ENCODE measurements around the gene RHOBTB1. TPM values are rescaled to one million over a fixed set of nuclear protein-coding genes. Genes with fewer than 3 reads are reported as not detected.

Gene RHOBTB1
- total and polyA plus RNA-seq, 3 experiments from 2014 or later = 0.04 to 0.07 TPM; not detected in 1

DNA sequence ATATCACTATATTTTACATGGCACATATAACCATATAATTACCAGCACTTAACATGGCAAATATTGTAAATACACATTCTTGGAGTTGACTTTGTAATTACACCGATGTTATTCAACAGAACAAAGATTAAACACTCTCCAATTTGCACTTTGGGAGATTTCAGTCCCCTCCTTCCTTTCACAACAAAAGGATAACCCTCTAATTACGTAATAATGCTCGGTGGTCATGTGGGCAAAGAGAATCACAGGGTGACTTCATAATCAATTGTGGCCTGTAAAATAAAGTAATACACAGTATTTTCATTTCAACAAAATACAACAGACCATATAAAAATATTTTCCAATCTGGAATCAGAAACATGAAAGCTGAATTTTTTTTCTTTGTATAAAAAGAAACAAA, 73.2 kb downstream of the RHOBTB1 start:
- no peak for DNase-seq
- Histone ChIP-seq H3K9me3 (ENCODE audit: low read length) (no peaks in the 10 kb centered on the region), H3K27ac (ENCODE audit: low read depth, low read length) (no peak overlapping the region), H3K27me3 (ENCODE audit: insufficient read depth, low read length, poor library complexity, severe bottlenecking) (no peaks in the 10 kb centered on the region), H3K36me3 (ENCODE audit: insufficient read depth, low read length) (no peaks in the 10 kb centered on the region), H3K4me3 (ENCODE audit: low read length) (no peak overlapping the region), H3K4me1 (ENCODE audit: insufficient read depth, low read length) (no peaks in the 10 kb centered on the region)
- Mint-ChIP-seq H3K36me3 (no peaks in the 10 kb centered on the region), H3K9me3 (no peaks in the 10 kb centered on the region), H3K4me3 (no peak overlapping the region), H3K27me3 (peaks cover 2 to 12% of the 10 kb centered on the region in 2 donors), H3K4me1 (no peaks in the 10 kb centered on the region), H3K27ac (no peak overlapping the region)
- ChIA-PET CTCF (no interaction called here), POLR2A (no interaction called here)

DNA sequence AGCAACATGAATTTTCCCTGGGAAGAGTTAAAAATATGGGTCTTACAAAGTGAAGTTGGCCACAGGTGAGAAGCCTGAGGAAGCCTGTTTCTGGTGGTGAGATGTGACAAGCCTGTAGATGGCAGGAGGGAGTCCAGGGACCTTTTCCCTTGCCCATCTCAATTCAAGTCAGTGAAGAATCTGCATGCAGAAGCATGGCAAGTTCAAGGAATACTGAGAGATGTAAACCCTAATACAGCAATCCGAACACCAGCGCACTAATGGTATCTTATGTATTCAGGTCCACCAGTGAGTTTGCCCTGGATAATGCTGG, 73.6 kb downstream of the RHOBTB1 start:
- Mint-ChIP-seq H3K4me1 (no peaks in the 10 kb centered on the region), H3K4me3 (no peak overlapping the region), H3K27ac (no peak overlapping the region), H3K36me3 (no peaks in the 10 kb centered on the region), H3K9me3 (no peaks in the 10 kb centered on the region), H3K27me3 (peaks cover 2 to 10% of the 10 kb centered on the region in 2 donors)
- H3K36me3 ChIP-seq (ENCODE audit: insufficient read depth, low read length) = no peaks in the 10 kb centered on the region
- no peak for DNase-seq
- no peak overlapping the region for H3K27ac ChIP-seq (ENCODE audit: low read depth, low read length)
- no peaks in the 10 kb centered on the region for H3K4me1 ChIP-seq (ENCODE audit: insufficient read depth, low read length)
- CTCF ChIA-PET = no interaction called here
- no peak overlapping the region for H3K4me3 ChIP-seq (ENCODE audit: low read length)
- no peaks in the 10 kb centered on the region for H3K27me3 ChIP-seq (ENCODE audit: insufficient read depth, low read length, poor library complexity, severe bottlenecking)
- POLR2A ChIA-PET = no interaction called here
- H3K9me3 ChIP-seq (ENCODE audit: low read length) = no peaks in the 10 kb centered on the region

DNA sequence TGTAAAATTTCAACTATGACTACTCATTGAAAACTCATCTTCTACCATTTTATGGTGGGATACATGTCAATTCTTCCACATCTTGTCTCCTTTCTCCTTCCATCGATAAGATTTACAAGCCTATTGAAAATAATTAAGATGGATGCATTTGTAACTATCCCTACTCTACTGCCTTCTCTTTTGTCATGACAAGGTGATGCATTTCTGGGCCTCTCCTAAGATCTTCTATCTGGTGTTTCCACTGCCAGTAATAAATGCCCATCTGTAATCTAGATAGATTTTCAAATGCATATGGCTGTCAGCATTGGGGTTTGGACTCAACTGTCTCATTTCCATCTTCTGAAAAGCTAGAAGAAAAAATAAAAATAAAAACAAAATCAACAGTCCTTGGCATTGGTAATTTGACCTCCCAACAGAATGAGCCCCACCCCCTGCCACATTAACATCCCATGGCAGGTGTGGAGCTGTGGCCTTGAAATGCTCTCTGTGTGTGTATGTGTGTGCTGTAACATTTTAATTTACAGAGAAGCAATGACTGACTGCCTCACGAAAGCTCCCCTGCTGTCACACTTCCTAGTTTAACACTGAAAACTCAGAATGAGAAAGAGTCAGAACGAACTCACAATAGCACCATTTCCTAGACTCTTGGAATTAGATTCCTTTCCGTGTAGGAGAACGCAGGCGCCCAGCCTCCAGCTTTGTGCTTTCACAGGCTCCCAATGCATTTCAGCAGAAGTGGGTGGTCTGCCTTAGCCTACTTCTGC, 74.2 kb downstream of the RHOBTB1 start:
- Mint-ChIP-seq H3K9me3 (no peaks in the 10 kb centered on the region), H3K4me1 (no peaks in the 10 kb centered on the region), H3K36me3 (no peaks in the 10 kb centered on the region), H3K27me3 (peaks cover 2 to 15% of the 10 kb centered on the region in 2 donors), H3K27ac (no peak overlapping the region), H3K4me3 (no peak overlapping the region)
- POLR2A ChIA-PET = no interaction called here
- Histone ChIP-seq H3K4me3 (ENCODE audit: low read length) (no peak overlapping the region), H3K27me3 (ENCODE audit: insufficient read depth, low read length, poor library complexity, severe bottlenecking) (no peaks in the 10 kb centered on the region), H3K36me3 (ENCODE audit: insufficient read depth, low read length) (no peaks in the 10 kb centered on the region), H3K4me1 (ENCODE audit: insufficient read depth, low read length) (no peaks in the 10 kb centered on the region), H3K9me3 (ENCODE audit: low read length) (no peaks in the 10 kb centered on the region), H3K27ac (ENCODE audit: low read depth, low read length) (no peak overlapping the region)
- DNase-seq = no peak
- CTCF ChIA-PET = no interaction called here

DNA sequence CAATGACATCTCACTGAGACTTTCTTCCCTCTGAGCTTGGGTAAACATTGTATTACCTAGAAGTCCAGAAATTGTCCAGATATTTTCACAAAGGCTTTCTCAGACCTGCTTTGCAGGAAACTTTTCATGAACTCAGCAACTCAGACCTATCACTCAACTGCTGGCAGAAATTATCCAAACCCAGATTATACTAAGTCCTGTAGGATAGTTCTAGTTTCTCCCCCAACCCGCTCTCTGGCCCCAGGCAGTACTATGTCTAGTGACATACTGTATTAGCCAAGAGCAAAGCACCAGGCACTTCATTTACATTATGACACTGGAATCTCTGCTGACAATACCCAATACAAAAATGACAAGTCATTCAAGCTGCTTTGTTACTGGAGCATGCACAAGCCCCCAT, 75.0 kb downstream of the RHOBTB1 start:
- H3K27ac ChIP-seq (ENCODE audit: low read depth, low read length) = no peak overlapping the region
- no peaks in the 10 kb centered on the region for H3K36me3 Mint-ChIP-seq
- H3K27ac Mint-ChIP-seq = no peak overlapping the region
- no peaks in the 10 kb centered on the region for H3K27me3 ChIP-seq (ENCODE audit: insufficient read depth, low read length, poor library complexity, severe bottlenecking)
- no peak for DNase-seq
- ChIA-PET CTCF (no interaction called here), POLR2A (no interaction called here)
- no peaks in the 10 kb centered on the region for H3K9me3 Mint-ChIP-seq
- H3K27me3 Mint-ChIP-seq = peaks cover 2 to 16% of the 10 kb centered on the region in 2 donors
- no peaks in the 10 kb centered on the region for H3K36me3 ChIP-seq (ENCODE audit: insufficient read depth, low read length)
- H3K4me3 ChIP-seq (ENCODE audit: low read length) = no peak overlapping the region
- no peaks in the 10 kb centered on the region for H3K9me3 ChIP-seq (ENCODE audit: low read length)
- no peaks in the 10 kb centered on the region for H3K4me1 Mint-ChIP-seq
- no peaks in the 10 kb centered on the region for H3K4me1 ChIP-seq (ENCODE audit: insufficient read depth, low read length)
- no peak overlapping the region for H3K4me3 Mint-ChIP-seq

DNA sequence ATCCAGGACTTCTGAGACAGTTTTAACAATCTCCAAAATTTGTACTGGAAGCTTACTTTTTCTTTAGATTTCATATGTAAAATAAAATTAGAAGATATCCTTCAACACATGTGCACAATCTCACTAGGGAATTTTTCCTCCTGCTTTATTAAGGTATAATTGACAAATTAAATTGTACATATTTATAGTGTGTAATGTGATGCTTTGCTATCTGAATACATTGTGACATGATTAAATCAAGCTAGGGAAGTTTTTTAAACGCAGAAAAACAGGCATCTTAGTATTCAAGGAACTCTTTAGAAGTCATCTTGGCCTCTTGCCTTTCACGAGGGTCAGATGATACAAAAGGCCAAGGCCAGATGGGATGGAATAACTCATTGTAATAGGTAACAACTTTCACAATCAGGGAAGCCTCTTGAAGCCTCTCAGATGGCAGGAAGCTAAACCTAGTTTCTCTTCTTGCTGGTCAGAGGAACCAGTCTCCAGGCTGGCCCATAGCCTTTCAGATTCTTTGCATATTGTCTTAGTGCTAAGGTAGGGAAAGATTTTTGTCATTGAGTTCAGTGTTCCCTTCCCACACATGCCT, 78.7 kb downstream of the RHOBTB1 start:
- Histone ChIP-seq H3K27me3 (ENCODE audit: insufficient read depth, low read length, poor library complexity, severe bottlenecking) (no peaks in the 10 kb centered on the region), H3K9me3 (ENCODE audit: low read length) (no peaks in the 10 kb centered on the region), H3K4me3 (ENCODE audit: low read length) (no peak overlapping the region), H3K27ac (ENCODE audit: low read depth, low read length) (no peak overlapping the region), H3K4me1 (ENCODE audit: insufficient read depth, low read length) (no peaks in the 10 kb centered on the region), H3K36me3 (ENCODE audit: insufficient read depth, low read length) (no peaks in the 10 kb centered on the region)
- ChIA-PET POLR2A (no interaction called here), CTCF (no interaction called here)
- Mint-ChIP-seq H3K9me3 (no peaks in the 10 kb centered on the region), H3K4me3 (no peak overlapping the region), H3K27me3 (peaks cover 2 to 16% of the 10 kb centered on the region in 2 donors), H3K4me1 (no peaks in the 10 kb centered on the region), H3K36me3 (no peaks in the 10 kb centered on the region), H3K27ac (no peak overlapping the region)
- DNase-seq = no peak

DNA sequence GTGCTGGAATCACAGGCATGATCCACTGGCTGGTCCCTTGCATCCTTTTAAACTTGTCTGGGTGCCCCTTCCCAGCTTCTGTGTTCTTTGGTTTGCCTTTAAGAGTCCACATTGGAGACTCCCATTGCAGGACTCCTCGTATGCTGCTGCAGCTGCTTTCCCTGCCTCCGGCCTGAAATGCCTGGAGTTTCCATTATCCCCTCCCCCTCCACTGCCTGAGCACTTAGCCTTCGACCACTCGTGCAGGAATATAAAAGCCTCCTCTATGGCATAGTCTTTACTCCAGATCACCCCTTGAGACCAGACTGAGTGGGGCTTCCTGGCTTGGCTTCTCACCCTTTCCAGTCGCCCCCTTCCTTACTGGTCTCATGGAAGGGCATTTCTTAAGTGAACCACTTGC, 80.2 kb downstream of the RHOBTB1 start:
- Histone ChIP-seq H3K4me3 (ENCODE audit: low read length) (no peak overlapping the region), H3K27me3 (ENCODE audit: insufficient read depth, low read length, poor library complexity, severe bottlenecking) (no peaks in the 10 kb centered on the region), H3K36me3 (ENCODE audit: insufficient read depth, low read length) (no peaks in the 10 kb centered on the region), H3K27ac (ENCODE audit: low read depth, low read length) (no peak overlapping the region), H3K9me3 (ENCODE audit: low read length) (no peaks in the 10 kb centered on the region), H3K4me1 (ENCODE audit: insufficient read depth, low read length) (no peaks in the 10 kb centered on the region)
- POLR2A ChIA-PET = no interaction called here
- no peak overlapping the region for H3K4me3 Mint-ChIP-seq
- H3K9me3 Mint-ChIP-seq = no peaks in the 10 kb centered on the region
- DNase-seq = no peak
- CTCF ChIA-PET = no interaction called here
- peaks cover under 1 to 21% of the 10 kb centered on the region in 2 donors for H3K27me3 Mint-ChIP-seq
- no peaks in the 10 kb centered on the region for H3K36me3 Mint-ChIP-seq
- no peak overlapping the region for H3K27ac Mint-ChIP-seq
- no peaks in the 10 kb centered on the region for H3K4me1 Mint-ChIP-seq

DNA sequence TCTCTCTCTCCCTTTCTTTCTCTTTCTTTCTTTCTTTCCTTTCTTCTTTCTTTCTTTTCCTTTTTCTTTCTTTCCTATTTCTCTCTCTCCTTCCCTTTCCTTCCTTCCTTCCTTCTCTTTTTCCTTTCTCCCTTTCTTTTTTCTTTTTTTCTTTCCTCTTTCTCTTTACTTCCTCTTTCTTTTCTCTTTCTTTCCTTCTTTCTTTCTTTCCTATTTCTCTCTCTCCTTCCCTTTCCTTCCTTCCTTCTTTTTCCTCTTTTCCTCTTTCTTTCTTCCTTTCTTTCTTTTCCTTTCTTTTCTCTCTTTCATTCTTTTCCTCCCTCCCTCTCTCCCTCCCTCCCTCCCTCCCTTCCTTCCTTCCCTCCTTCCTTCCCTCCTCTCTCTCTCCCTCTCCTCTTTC, 81.5 kb downstream of the RHOBTB1 start:
- H3K27ac Mint-ChIP-seq = no peak overlapping the region
- no peak overlapping the region for H3K27ac ChIP-seq (ENCODE audit: low read depth, low read length)
- H3K36me3 ChIP-seq (ENCODE audit: insufficient read depth, low read length) = no peaks in the 10 kb centered on the region
- no peaks in the 10 kb centered on the region for H3K4me1 ChIP-seq (ENCODE audit: insufficient read depth, low read length)
- no peaks in the 10 kb centered on the region for H3K27me3 ChIP-seq (ENCODE audit: insufficient read depth, low read length, poor library complexity, severe bottlenecking)
- ChIA-PET CTCF (no interaction called here), POLR2A (no interaction called here)
- no peak overlapping the region for H3K4me3 ChIP-seq (ENCODE audit: low read length)
- no peaks in the 10 kb centered on the region for H3K36me3 Mint-ChIP-seq
- no peaks in the 10 kb centered on the region for H3K9me3 Mint-ChIP-seq
- no peak overlapping the region for H3K4me3 Mint-ChIP-seq
- H3K4me1 Mint-ChIP-seq = no peaks in the 10 kb centered on the region
- H3K27me3 Mint-ChIP-seq = peaks cover 0 to 21% of the 10 kb centered on the region in 2 donors
- no peaks in the 10 kb centered on the region for H3K9me3 ChIP-seq (ENCODE audit: low read length)
- DNase-seq = no peak

DNA sequence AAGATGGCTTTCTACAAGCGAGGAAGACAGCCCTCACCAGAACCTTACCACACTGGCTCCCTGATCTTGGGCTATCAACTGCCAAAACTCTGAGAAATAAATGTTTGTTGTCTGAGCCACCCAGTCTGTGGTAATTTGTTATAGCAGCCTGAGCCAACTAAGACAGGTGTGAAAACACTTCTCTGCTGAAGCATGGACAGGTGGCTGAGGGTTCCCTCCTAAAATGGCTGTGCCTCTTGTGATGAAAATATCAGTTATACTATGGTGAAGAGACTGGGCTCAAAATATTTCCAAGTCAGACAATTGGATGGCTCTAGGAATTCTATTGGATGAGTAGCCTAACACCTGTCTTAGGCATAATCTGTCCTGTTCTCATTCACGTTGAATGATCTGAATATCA, 87.6 kb downstream of the RHOBTB1 start:
- H3K27me3 ChIP-seq (ENCODE audit: insufficient read depth, low read length, poor library complexity, severe bottlenecking) = no peaks in the 10 kb centered on the region
- no peak overlapping the region for H3K27ac Mint-ChIP-seq

More for the DNA sequence above, 87.6 kb downstream of the RHOBTB1 start:
- Histone ChIP-seq H3K36me3 (ENCODE audit: insufficient read depth, low read length) (no peaks in the 10 kb centered on the region), H3K4me1 (ENCODE audit: insufficient read depth, low read length) (no peaks in the 10 kb centered on the region), H3K27ac (ENCODE audit: low read depth, low read length) (no peak overlapping the region), H3K9me3 (ENCODE audit: low read length) (no peaks in the 10 kb centered on the region), H3K4me3 (ENCODE audit: low read length) (no peak overlapping the region)
- peaks cover 0 to 2% (median 0%) of the 10 kb centered on the region in 5 donors for H3K9me3 Mint-ChIP-seq
- DNase-seq = no peak
- H3K4me1 Mint-ChIP-seq = no peaks in the 10 kb centered on the region
- no peak overlapping the region for H3K4me3 Mint-ChIP-seq
- ChIA-PET POLR2A (no interaction called here), CTCF (no interaction called here)
- no peaks in the 10 kb centered on the region for H3K36me3 Mint-ChIP-seq
- peaks cover 2 to 23% of the 10 kb centered on the region in 2 donors for H3K27me3 Mint-ChIP-seq

Data from CD8-positive, alpha-beta memory T cell (primary cell).